Bronchial epithelial cell (primary cell): ENCODE results near the gene CPAMD8. TPM values are rescaled to one million over a fixed set of nuclear protein-coding genes. Genes with fewer than 3 reads are reported as not detected.

Source experiments
- DNase-seq: peaks from one replicate; pipeline ENCODE4 v3.0.0-alpha.2; 2010; ENCODE audit warnings: low read depth
- FAIRE-seq: peaks from 2 replicates; lab custom pipeline; 2011; peaks lifted over from hg19 to GRCh38; lab: Jason Lieb, UNC
- H3K27me3 ChIP-seq: 2 replicates; pipeline ENCODE4 v1.5.1; 2011; ENCODE audit warnings: low read length; ENCODE audit not compliant: control insufficient read depth, insufficient read depth
- H3K36me3 ChIP-seq: 2 replicates; pipeline ENCODE4 v1.5.1; 2011; ENCODE audit warnings: low read length; ENCODE audit not compliant: control insufficient read depth, insufficient read depth
- H3K4me3 ChIP-seq: 2 replicates; pipeline ENCODE4 v1.5.1; 2011; ENCODE audit warnings: mild to moderate bottlenecking, low read depth, low read length, control low read depth
- total RNA-seq: library from RNA; depleted of rRNA; stranded (reverse); fragments of >200 nt; gene quantifications from 2 replicates; pipeline ENCODE4 v1.2.1, GENCODE V29; 2014
- TF ChIP-seq, protein P1 (sequence below): IDR thresholded peaks from 2 replicates; pipeline ENCODE4 v1.5.1; 2011; ENCODE audit warnings: mild to moderate bottlenecking, moderate library complexity, low read length, control low read depth, inconsistent platforms; ENCODE audit not compliant: insufficient read depth, severe bottlenecking

The CPAMD8 gene
- total RNA-seq, 1 donor from 2014 or later = 0.53 TPM

DNA sequence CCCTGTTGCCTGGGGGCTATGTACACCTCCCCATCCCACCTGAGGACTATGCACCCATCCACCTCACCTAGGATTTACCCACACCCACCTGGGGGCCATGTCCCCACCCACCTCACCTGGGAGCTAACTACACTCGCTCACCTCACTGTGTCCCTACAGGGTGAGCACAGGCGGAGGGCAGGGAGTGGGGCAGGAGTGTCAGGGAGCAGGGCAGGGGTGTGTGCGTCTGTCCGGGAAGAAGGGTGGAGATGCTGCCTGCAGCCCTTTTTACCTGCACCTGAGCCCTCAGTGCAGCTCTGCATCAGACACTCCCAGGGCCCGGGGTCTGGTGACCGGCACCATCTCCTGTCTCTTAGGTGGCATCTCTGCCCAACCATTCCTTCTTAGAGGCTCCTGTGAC, 10.6 kb upstream of the CPAMD8 start:
- no peaks in the 10 kb centered on the region for H3K27me3 ChIP-seq
- FAIRE-seq = peak; percentile 28
- TF ChIP-seq, protein P1, sequence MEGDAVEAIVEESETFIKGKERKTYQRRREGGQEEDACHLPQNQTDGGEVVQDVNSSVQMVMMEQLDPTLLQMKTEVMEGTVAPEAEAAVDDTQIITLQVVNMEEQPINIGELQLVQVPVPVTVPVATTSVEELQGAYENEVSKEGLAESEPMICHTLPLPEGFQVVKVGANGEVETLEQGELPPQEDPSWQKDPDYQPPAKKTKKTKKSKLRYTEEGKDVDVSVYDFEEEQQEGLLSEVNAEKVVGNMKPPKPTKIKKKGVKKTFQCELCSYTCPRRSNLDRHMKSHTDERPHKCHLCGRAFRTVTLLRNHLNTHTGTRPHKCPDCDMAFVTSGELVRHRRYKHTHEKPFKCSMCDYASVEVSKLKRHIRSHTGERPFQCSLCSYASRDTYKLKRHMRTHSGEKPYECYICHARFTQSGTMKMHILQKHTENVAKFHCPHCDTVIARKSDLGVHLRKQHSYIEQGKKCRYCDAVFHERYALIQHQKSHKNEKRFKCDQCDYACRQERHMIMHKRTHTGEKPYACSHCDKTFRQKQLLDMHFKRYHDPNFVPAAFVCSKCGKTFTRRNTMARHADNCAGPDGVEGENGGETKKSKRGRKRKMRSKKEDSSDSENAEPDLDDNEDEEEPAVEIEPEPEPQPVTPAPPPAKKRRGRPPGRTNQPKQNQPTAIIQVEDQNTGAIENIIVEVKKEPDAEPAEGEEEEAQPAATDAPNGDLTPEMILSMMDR = no peak

DNA sequence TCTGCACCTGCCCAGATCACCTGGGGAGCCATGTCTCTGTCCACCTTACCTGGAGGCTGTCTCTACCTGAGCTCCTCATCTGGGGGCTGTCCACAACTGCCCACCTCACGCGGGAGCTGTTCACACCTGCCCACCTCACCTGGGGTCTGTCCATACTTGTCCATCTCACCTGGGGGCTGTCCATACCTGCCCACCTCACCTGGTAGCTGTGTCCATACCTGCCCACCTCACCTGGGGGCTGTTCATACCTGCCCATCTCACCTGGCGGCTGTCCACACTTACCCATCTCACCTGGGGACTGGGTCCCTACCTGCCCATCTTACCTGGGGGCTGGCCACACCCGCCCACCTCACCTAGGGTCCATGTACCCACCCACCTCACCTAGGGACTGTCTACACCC, 10.0 kb upstream of the CPAMD8 start:
- DNase-seq (no peak), FAIRE-seq (peak; percentile 36)
- TF ChIP-seq, protein P1 = no peak
- H3K4me3 ChIP-seq = no peak overlapping the region
- H3K27me3 ChIP-seq = no peaks in the 10 kb centered on the region
- no peaks in the 10 kb centered on the region for H3K36me3 ChIP-seq

More for the DNA sequence above, 10.6 kb upstream of the CPAMD8 start:
- no peak overlapping the region for H3K4me3 ChIP-seq
- H3K36me3 ChIP-seq = no peaks in the 10 kb centered on the region
- DNase-seq = no peak

DNA sequence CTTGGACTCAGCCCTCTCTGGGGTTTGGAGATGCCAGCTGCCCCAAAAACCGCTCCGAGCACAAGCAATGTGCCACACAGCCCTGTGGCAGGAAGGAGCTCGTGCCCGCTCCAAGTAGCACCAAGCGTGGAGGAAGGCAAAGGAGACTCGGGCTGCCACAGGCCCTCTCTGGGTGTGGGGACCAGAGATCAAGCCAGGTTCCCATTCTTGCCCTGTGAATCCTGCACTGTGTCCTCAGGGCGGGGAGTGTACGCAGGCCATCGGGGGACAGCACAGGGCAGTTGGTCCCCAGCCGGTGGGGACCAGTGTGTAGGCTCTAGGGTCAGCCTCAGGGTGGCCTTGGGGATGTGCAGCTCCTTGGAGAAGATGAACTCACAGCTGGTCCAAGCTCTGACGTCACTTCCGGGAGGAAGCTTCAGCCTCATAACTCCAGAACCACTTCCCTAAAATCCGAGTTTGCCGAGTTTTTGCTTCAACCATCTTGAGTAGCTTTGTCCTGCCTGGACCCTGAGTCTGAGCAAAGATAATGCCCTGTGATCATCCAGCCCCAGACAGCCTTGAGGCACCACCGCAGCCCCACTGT, 9.3 kb upstream of the CPAMD8 start:
- Histone ChIP-seq H3K27me3 (no peaks in the 10 kb centered on the region), H3K4me3 (no peak overlapping the region), H3K36me3 (no peaks in the 10 kb centered on the region)
- FAIRE-seq (no peak), DNase-seq (no peak)
- TF ChIP-seq, protein P1 = no peak

DNA sequence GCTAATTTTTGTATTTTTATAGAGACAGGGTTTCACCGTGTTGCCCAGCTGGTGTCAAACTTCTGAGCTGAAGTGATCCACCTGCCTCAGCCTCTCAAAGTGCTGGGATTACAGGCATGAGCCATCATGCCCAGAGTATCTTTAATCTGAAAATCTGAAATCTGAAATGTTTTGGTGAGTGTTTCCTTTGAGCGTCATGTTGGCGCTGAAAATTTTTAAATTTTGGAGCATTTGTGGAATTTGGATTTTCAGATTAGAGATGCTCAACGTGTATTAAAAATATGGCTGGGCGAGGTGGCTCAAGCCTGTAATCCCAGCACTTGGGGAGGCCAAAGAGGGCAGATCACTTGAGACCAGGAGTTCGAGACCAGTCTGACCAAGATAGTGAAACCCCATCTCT, 5.1 kb upstream of the CPAMD8 start:
- DNase-seq = no peak
- no peak for FAIRE-seq
- TF ChIP-seq, protein P1 = no peak
- Histone ChIP-seq H3K4me3 (no peak overlapping the region), H3K27me3 (peaks cover 4% of the 10 kb centered on the region), H3K36me3 (no peaks in the 10 kb centered on the region)

DNA sequence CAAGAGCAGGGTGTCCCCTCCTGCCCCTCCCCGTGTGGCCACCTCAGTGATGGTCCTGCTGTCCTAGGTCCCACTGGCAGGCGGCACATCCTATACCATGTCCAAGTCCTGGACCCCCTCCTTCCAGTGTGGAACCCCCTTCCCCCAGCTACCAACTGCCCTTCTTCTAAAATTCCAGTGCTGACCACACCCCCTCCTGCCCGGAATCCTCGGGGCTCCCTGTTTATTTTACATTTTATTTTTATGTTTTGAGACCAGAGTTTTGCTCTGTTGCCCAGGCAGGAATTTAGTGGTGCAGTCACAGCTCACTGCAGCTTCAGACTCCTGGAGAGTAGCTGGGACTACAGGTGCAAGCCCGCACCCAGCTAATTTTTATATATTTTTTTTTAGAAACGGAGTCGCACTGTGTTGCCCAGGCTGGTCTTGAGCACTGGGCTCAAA, 945 bp upstream of the CPAMD8 start:
- FAIRE-seq (no peak), DNase-seq (no peak)
- Histone ChIP-seq H3K36me3 (no peaks in the 10 kb centered on the region), H3K27me3 (peaks cover 9% of the 10 kb centered on the region), H3K4me3 (no peak overlapping the region)
- TF ChIP-seq, protein P1 = no peak

DNA sequence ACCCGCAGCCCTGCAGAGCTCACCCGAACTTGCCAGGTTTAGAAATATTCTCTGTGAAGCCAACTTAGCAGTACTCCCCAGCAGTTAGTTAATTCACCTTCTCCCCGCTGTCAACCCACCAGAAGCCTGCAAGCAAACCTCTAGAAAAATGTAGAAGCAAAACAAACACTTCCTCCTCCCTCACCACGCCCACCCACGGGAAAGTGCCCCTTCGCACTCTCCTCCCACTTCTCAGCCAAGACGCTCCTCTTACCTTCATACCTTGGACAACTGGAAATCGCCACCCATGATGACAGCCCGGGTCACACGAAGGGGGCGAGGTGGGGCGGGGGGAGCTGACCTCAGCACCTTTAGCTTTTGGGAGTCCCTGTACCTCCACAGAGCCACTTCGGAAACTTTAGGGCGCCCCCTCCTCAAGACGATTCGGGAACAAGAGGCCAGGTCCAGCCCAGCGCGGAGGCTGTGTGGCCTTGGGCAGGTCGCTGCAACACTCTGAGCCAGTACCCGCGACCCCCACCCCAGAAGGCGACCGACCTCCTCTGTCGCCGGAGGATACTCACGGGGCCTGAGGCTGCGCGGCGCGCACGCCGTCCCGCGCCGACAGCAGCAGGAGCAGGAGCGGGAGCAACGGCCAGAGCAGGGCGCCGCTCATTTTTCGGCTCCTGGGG, 485 bp downstream of the CPAMD8 start:
- H3K4me3 ChIP-seq = no peak overlapping the region
- H3K36me3 ChIP-seq = no peaks in the 10 kb centered on the region
- TF ChIP-seq, protein P1 = no peak
- FAIRE-seq = no peak
- no peak for DNase-seq
- peaks cover 9% of the 10 kb centered on the region for H3K27me3 ChIP-seq
